Measurements from ENCODE around the gene NLGN3.

GRCh38 chrX:71173440-71173839 is 28.8 kb downstream of the NLGN3 start:
- TF ChIP-seq, protein P1, sequence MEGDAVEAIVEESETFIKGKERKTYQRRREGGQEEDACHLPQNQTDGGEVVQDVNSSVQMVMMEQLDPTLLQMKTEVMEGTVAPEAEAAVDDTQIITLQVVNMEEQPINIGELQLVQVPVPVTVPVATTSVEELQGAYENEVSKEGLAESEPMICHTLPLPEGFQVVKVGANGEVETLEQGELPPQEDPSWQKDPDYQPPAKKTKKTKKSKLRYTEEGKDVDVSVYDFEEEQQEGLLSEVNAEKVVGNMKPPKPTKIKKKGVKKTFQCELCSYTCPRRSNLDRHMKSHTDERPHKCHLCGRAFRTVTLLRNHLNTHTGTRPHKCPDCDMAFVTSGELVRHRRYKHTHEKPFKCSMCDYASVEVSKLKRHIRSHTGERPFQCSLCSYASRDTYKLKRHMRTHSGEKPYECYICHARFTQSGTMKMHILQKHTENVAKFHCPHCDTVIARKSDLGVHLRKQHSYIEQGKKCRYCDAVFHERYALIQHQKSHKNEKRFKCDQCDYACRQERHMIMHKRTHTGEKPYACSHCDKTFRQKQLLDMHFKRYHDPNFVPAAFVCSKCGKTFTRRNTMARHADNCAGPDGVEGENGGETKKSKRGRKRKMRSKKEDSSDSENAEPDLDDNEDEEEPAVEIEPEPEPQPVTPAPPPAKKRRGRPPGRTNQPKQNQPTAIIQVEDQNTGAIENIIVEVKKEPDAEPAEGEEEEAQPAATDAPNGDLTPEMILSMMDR (IDR thresholded peaks at IDR 0.05; ENCODE audit: poor library complexity, severe bottlenecking) = no peak
- TF ChIP-seq SMC3 (conservative IDR thresholded peaks at IDR 0.05; ENCODE audit: poor library complexity) (no peak), EZH2 (IDR thresholded peaks at IDR 0.05; ENCODE audit: borderline replicate concordance, insufficient read depth, low read length, poor library complexity, severe bottlenecking) (no peak)

Measured in neural cell (in vitro differentiated cells).